PC-9 (cell line): Measurements from ENCODE around the gene CDK9.

Experiments used
- EZH2 ChIP-seq: fragments of 200-600 bp; sonication (generic); IDR thresholded peaks from 2 replicates; pipeline ENCODE4 v1.8.0; 2017; ENCODE audit warnings: antibody characterized with exemption, low read depth
- TF ChIP-seq, protein P1 (sequence below): fragments of 200-600 bp; sonication (generic); conservative IDR thresholded peaks from 2 replicates; pipeline ENCODE4 v1.6.1; 2017; ENCODE audit warnings: mixed run types, antibody characterized with exemption, mild to moderate bottlenecking, moderate library complexity

DNA sequence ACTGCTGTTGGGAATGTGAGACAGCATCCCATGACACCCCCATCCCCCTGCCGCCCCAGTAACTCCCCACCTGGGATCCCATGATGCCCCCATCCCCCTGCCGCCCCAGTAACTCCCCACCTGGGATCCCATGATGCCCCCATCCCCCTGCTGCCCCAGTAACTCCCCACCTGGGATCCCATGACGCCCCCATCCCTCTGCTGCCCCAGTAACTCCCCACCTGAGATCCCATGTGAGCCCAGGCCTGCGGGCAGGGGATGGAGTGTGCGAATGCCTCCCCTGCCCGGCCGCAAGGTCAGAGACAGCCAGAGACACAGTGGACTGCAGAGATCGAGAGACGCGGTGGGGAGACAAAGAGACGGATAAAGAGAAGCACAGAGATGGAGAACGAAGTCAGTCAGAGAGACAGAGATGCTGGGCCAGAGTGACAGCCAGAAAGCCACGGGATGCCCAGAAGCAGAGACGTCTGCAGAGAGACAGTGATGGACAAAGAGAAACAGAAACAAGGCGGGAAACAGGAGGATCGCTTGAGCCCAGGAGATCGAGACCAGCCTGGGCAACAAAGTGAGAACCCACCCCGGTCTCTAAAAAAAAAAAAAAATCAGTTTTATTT is 8.4 kb upstream of the CDK9 start:
- TF ChIP-seq, protein P1, sequence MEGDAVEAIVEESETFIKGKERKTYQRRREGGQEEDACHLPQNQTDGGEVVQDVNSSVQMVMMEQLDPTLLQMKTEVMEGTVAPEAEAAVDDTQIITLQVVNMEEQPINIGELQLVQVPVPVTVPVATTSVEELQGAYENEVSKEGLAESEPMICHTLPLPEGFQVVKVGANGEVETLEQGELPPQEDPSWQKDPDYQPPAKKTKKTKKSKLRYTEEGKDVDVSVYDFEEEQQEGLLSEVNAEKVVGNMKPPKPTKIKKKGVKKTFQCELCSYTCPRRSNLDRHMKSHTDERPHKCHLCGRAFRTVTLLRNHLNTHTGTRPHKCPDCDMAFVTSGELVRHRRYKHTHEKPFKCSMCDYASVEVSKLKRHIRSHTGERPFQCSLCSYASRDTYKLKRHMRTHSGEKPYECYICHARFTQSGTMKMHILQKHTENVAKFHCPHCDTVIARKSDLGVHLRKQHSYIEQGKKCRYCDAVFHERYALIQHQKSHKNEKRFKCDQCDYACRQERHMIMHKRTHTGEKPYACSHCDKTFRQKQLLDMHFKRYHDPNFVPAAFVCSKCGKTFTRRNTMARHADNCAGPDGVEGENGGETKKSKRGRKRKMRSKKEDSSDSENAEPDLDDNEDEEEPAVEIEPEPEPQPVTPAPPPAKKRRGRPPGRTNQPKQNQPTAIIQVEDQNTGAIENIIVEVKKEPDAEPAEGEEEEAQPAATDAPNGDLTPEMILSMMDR: no peak
- TF ChIP-seq EZH2: no peak
